ENCODE data around the gene MLC1.

Gene MLC1

GRCh38 chr22:50058906-50059880, 26.0 kb downstream of the MLC1 start:
- Histone ChIP-seq H3K14ac (ENCODE audit: low read length) (peak overlapping the region; percentile 63), H4K91ac (ENCODE audit: low read depth, low read length, poor library complexity) (no peak overlapping the region), H4K8ac (ENCODE audit: low read depth, low read length) (no peak overlapping the region), H3K4ac (ENCODE audit: low read length) (peak overlapping the region; percentile 3), H3K23ac (ENCODE audit: low read depth, low read length, poor library complexity) (no peak overlapping the region), H2BK15ac (ENCODE audit: low read length) (peak overlapping the region; percentile 100), H3K36me3 (replicated peaks in 1 of 2; ENCODE audit: control insufficient read depth in 2 of 2, insufficient read depth in 2 of 2, low read length in 2 of 2) (no peaks in the 10 kb centered on the region), H3K9me3 (replicated peaks in 1 of 2; ENCODE audit: control insufficient read depth in 2 of 2, insufficient read depth in 1 of 2, low read depth in 1 of 2, low read length in 2 of 2) (no peaks in the 10 kb centered on the region), H3K9ac (ENCODE audit: low read depth, low read length, poor library complexity) (peak overlapping the region; percentile 84), H3K4me1 (ENCODE audit: control insufficient read depth in 2 of 2, insufficient read depth in 1 of 2, low read depth in 1 of 2, low read length in 2 of 2) (peaks cover 11% of the 10 kb centered on the region in 2 donors), H3K27me3 (ENCODE audit: control insufficient read depth in 3 of 3, insufficient read depth in 3 of 3, low read depth in 1 of 3, low read length in 3 of 3) (peaks cover 0 to 9% (median 0%) of the 10 kb centered on the region in 3 experiments), H2BK5ac (ENCODE audit: low read length) (no peak overlapping the region), H3K4me3 (ENCODE audit: low read length in 2 of 2) (peak overlapping the region; percentile 18 to 66), H2BK12ac (ENCODE audit: low read length) (peak overlapping the region; percentile 86), H3K18ac (ENCODE audit: low read length) (peak overlapping the region; percentile 97), H3K4me2 (ENCODE audit: insufficient read depth, low read length, poor library complexity, severe bottlenecking) (peak overlapping the region; percentile 83), H3K79me1 (ENCODE audit: low read depth, low read length) (no peaks in the 10 kb centered on the region), H3K27ac (replicated peaks; ENCODE audit: low read length) (peak overlapping the region; percentile 42), H2AFZ (ENCODE audit: low read length) (peak overlapping the region; percentile 96), H2AK5ac (ENCODE audit: low read depth, low read length) (peak overlapping the region; percentile 95), H2BK120ac (ENCODE audit: low read depth, low read length) (peak overlapping the region; percentile 47)
- peak; percentile 66 for DNase-seq (ENCODE audit: low spot score)
- WGBS, 2 donors (ENCODE audit: extremely low coverage in 2 of 2, insufficient read length in 2 of 2, insufficient replicate concordance in 1 of 2): no CpG with 5 or more reads among the region's 31 CpGs

DNA sequence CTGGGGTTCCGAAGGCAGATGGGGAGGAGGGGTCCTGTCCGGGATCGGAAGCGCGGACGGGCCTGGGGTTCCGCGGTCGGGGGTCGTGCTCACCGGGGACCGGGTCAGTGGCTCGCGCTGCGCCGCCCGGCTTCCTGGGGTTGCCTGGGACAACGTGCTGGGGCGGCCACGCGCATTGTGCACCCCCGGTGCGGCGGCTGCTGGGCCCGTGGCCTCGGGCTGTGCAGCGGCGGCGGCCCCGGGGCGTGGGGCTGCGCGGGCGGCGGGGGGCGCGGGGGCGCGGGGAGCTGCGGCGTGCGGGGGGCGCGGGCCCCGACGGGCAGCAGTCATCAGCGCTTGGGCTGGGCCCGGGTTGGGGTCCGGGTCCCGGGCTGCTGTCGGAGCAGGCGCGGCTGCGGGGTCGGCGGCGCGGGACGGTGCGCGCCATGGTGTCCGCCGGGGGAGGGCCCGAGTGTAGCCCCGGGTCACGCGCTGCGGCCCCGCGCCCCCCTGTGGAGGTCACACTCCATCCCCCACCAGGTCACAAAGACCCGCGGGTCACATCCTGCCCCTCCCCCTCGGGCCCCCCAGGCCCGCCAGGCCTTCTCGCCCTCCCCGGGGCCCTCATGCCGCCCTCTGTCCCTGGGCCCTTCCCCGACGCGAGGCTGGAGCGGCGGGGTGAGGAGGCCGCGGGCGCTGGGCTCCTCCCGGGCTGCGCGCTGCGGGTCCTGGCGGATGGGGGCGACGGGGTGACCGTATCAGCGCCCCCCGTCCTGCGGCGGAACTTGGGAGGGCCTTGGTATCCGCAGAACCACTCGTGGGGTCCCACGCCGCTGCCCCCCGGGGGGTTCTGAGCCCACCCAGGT, 26.9 kb downstream of the MLC1 start, which contains the start of gene TTLL8:
TSS of gene TTLL8 (minus strand) at position 238 of the 845 bp plus-strand sequence.
- no peak within 1 kb of the TSS for H3K27ac ChIP-seq (replicated peaks; ENCODE audit: low read length)
- H3K4me3 ChIP-seq (ENCODE audit: low read length in 2 of 2): peak within 1 kb of the TSS in 1 of 2 donors; percentile 66
- DNase-seq (ENCODE audit: low spot score): no peak
- H4K91ac ChIP-seq (ENCODE audit: low read depth, low read length, poor library complexity): no peak within 1 kb of the TSS
- H2BK15ac ChIP-seq (ENCODE audit: low read length): peak within 1 kb of the TSS; percentile 100
- H2BK5ac ChIP-seq (ENCODE audit: low read length): peak within 1 kb of the TSS; percentile 66
- H2AK5ac ChIP-seq (ENCODE audit: low read depth, low read length): peak within 1 kb of the TSS; percentile 95
- peaks cover 11% of the 10 kb centered on the region in 2 donors for H3K4me1 ChIP-seq (ENCODE audit: control insufficient read depth in 2 of 2, insufficient read depth in 1 of 2, low read depth in 1 of 2, low read length in 2 of 2)
- H3K36me3 ChIP-seq (replicated peaks in 1 of 2; ENCODE audit: control insufficient read depth in 2 of 2, insufficient read depth in 2 of 2, low read length in 2 of 2): no peaks in the 10 kb centered on the region
- H3K4me2 ChIP-seq (ENCODE audit: insufficient read depth, low read length, poor library complexity, severe bottlenecking): peak within 1 kb of the TSS; percentile 83
- peak within 1 kb of the TSS; percentile 97 for H3K18ac ChIP-seq (ENCODE audit: low read length)
- no peaks in the 10 kb centered on the region for H3K79me1 ChIP-seq (ENCODE audit: low read depth, low read length)
- peaks cover 0 to 5% of the 10 kb centered on the region in 2 donors for H3K9me3 ChIP-seq (replicated peaks in 1 of 2; ENCODE audit: control insufficient read depth in 2 of 2, insufficient read depth in 1 of 2, low read depth in 1 of 2, low read length in 2 of 2)
- peak within 1 kb of the TSS; percentile 3 for H3K4ac ChIP-seq (ENCODE audit: low read length)
- H3K14ac ChIP-seq (ENCODE audit: low read length): peak within 1 kb of the TSS; percentile 63
- H2BK120ac ChIP-seq (ENCODE audit: low read depth, low read length): peak within 1 kb of the TSS; percentile 47
- peak within 1 kb of the TSS; percentile 84 for H3K9ac ChIP-seq (ENCODE audit: low read depth, low read length, poor library complexity)
- H4K8ac ChIP-seq (ENCODE audit: low read depth, low read length): no peak within 1 kb of the TSS
- H3K27me3 ChIP-seq (ENCODE audit: control insufficient read depth in 3 of 3, insufficient read depth in 3 of 3, low read depth in 1 of 3, low read length in 3 of 3): peaks cover 0 to 9% (median 0%) of the 10 kb centered on the region in 3 experiments
- WGBS, 2 donors (ENCODE audit: extremely low coverage in 2 of 2, insufficient read length in 2 of 2, insufficient replicate concordance in 1 of 2): no CpG with 5 or more reads among the region's 102 CpGs
- peak within 1 kb of the TSS; percentile 86 for H2BK12ac ChIP-seq (ENCODE audit: low read length)
- H2AFZ ChIP-seq (ENCODE audit: low read length): peak within 1 kb of the TSS; percentile 96
- H3K23ac ChIP-seq (ENCODE audit: low read depth, low read length, poor library complexity): no peak within 1 kb of the TSS

DNA sequence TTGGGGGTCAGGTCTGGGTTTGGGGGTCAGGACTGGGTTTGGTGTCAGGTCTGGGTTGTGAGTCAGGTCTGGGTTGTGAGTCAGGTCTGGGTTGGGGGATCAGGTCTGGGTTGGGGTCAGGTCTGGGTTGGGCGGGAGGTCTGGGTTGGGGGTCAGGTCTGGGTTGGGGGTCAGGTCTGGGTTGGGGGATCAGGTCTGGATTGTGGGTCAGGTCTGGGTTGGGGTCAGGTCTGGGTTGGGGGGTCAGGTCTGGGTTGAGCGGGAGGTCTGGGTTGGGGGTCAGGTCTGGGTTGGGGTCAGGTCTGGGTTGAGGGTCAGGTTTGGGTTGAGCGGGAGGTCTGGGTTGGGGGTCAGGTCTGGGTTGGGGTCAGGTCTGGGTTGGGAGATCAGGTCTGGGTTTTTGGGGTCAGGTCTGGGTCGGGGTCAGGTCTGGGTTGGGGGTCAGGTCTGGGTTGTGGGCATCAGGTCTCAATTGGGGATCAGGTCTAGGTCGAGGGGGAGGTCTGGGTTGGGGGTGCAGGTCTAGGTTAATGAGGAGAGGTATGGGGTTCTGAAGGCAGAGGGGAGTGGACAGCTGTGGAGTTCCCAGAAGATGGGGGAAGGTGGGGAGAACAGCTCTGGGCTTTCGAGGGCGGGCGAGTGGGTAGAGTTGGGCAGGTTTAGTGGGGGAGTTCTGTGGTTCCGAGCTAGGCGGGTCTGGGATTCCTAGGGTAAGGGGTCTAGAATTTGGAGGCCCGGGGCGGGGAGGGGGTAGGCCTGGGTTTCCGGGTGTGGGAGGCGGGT, 27.8 kb downstream of the MLC1 start:
- Histone ChIP-seq H3K9me3 (replicated peaks in 1 of 2; ENCODE audit: control insufficient read depth in 2 of 2, insufficient read depth in 1 of 2, low read depth in 1 of 2, low read length in 2 of 2) (peaks cover 0 to 5% of the 10 kb centered on the region in 2 donors), H3K18ac (ENCODE audit: low read length) (peak overlapping the region; percentile 86), H3K27me3 (ENCODE audit: control insufficient read depth in 3 of 3, insufficient read depth in 3 of 3, low read depth in 1 of 3, low read length in 3 of 3) (peaks cover 0 to 9% (median 0%) of the 10 kb centered on the region in 3 experiments), H2AFZ (ENCODE audit: low read length) (no peak overlapping the region), H2BK15ac (ENCODE audit: low read length) (peak overlapping the region; percentile 100), H3K79me1 (ENCODE audit: low read depth, low read length) (no peaks in the 10 kb centered on the region), H3K9ac (ENCODE audit: low read depth, low read length, poor library complexity) (no peak overlapping the region), H3K4me3 (ENCODE audit: low read length in 2 of 2) (no peak overlapping the region), H3K27ac (replicated peaks; ENCODE audit: low read length) (no peak overlapping the region), H4K91ac (ENCODE audit: low read depth, low read length, poor library complexity) (no peak overlapping the region), H3K4me2 (ENCODE audit: insufficient read depth, low read length, poor library complexity, severe bottlenecking) (no peak overlapping the region), H3K14ac (ENCODE audit: low read length) (no peak overlapping the region), H2BK120ac (ENCODE audit: low read depth, low read length) (no peak overlapping the region), H2BK5ac (ENCODE audit: low read length) (peak overlapping the region; percentile 66), H3K4ac (ENCODE audit: low read length) (no peak overlapping the region), H3K23ac (ENCODE audit: low read depth, low read length, poor library complexity) (no peak overlapping the region), H3K4me1 (ENCODE audit: control insufficient read depth in 2 of 2, insufficient read depth in 1 of 2, low read depth in 1 of 2, low read length in 2 of 2) (peaks cover 11% of the 10 kb centered on the region in 2 donors), H2BK12ac (ENCODE audit: low read length) (no peak overlapping the region), H4K8ac (ENCODE audit: low read depth, low read length) (no peak overlapping the region), H3K36me3 (replicated peaks in 1 of 2; ENCODE audit: control insufficient read depth in 2 of 2, insufficient read depth in 2 of 2, low read length in 2 of 2) (no peaks in the 10 kb centered on the region), H2AK5ac (ENCODE audit: low read depth, low read length) (peak overlapping the region; percentile 75)
- DNase-seq (ENCODE audit: low spot score): no peak
- no CpG with 5 or more reads among the region's 14 CpGs for WGBS, 2 donors (ENCODE audit: extremely low coverage in 2 of 2, insufficient read length in 2 of 2, insufficient replicate concordance in 1 of 2)
